ENCODE results near the gene DLST.

The DLST gene

GRCh38 chr14:74861734-74862090, 20.0 kb upstream of the DLST start:
- DNase-seq: no peak

GRCh38 chr14:74863274-74863673, 18.4 kb upstream of the DLST start:
- no peak for DNase-seq

- DNase-seq: no peak
These were observed 17.5 kb upstream of the DLST start for GRCh38 chr14:74864198-74864597.

GRCh38 chr14:74865156-74865555, 16.6 kb upstream of the DLST start:
- DNase-seq: no peak

GRCh38 chr14:74866708-74867389, 14.9 kb upstream of the DLST start:
- no peak for DNase-seq

- DNase-seq: no peak
These were observed 14.0 kb upstream of the DLST start for GRCh38 chr14:74867673-74868072.

GRCh38 chr14:74868739-74869138, 13.0 kb upstream of the DLST start:
- DNase-seq: no peak

GRCh38 chr14:74871819-74872218, 9.9 kb upstream of the DLST start:
- no peak for DNase-seq

- no peak for DNase-seq
These were observed 6.5 kb upstream of the DLST start for GRCh38 chr14:74875204-74875603.

- DNase-seq: no peak
These were observed 5.5 kb upstream of the DLST start, which contains the start of gene PROX2 for GRCh38 chr14:74875941-74876913. Gene PROX2 (minus strand): TSS chr14:74876145. CDS start chr14:74863834, 12,311 bp downstream.

- DNase-seq: peak in 1 of 2 experiments; percentile 19
These were observed 2.1 kb upstream of the DLST start for GRCh38 chr14:74879427-74880182.

GRCh38 chr14:74882103-74882920, 596 bp downstream of the DLST start:
- DNase-seq: peak; percentile 47 to 59

GRCh38 chr14:74886001-74886400, 4.3 kb downstream of the DLST start:
- DNase-seq: no peak

GRCh38 chr14:74888164-74889158, 6.7 kb downstream of the DLST start:
- DNase-seq: no peak

GRCh38 chr14:74890262-74890661, 8.5 kb downstream of the DLST start:
- DNase-seq: no peak

- DNase-seq: no peak
These were observed 10.2 kb downstream of the DLST start for GRCh38 chr14:74891870-74892269.

- no peak for DNase-seq
These were observed 11.0 kb downstream of the DLST start for GRCh38 chr14:74892745-74893144.

GRCh38 chr14:74893614-74894091, 11.9 kb downstream of the DLST start:
- DNase-seq: no peak

- DNase-seq: no peak
These were observed 14.7 kb downstream of the DLST start for GRCh38 chr14:74896400-74896799.

GRCh38 chr14:74897642-74898041, 15.9 kb downstream of the DLST start:
- no peak for DNase-seq

- DNase-seq: no peak
These were observed 16.4 kb downstream of the DLST start for GRCh38 chr14:74898083-74898482.

Measured in NCI-H526 (cell line).